OCI-LY1 (cell line): ENCODE measurements around the gene KLK14.

Experiments used
- H2AFZ ChIP-seq: fragments of 200-600 bp; sonication (generic), shearing (Covaris generic); 2 replicates; pipeline ENCODE4 v1.6.0; 2014; ENCODE audit warnings: antibody characterized with exemption, mild to moderate bottlenecking, low read length
- H3F3A ChIP-seq: fragments of 200-600 bp; sonication (generic), shearing (Covaris generic); 2 replicates; pipeline ENCODE4 v1.6.0; 2014; ENCODE audit warnings: mild to moderate bottlenecking, antibody characterized with exemption, low read length, moderate library complexity; ENCODE audit not compliant: insufficient read depth
- H3K27ac ChIP-seq: fragments of 200-600 bp; sonication (generic); 2 replicates; pipeline ENCODE4 v1.5.1; 2014; ENCODE audit warnings: low read length, mixed run types, mild to moderate bottlenecking, low read depth; ENCODE audit not compliant: poor library complexity, severe bottlenecking
- H3K27me3 ChIP-seq: fragments of 200-600 bp; sonication (generic); 2 replicates; pipeline ENCODE4 v1.6.0; 2014; ENCODE audit warnings: antibody characterized with exemption, mild to moderate bottlenecking, low read length, moderate library complexity; ENCODE audit not compliant: insufficient read depth
- H3K36me3 ChIP-seq: fragments of 200-600 bp; sonication (generic); 2 replicates; pipeline ENCODE4 v1.6.1; 2014; ENCODE audit warnings: mild to moderate bottlenecking, antibody characterized with exemption, low read length, moderate library complexity, mixed read lengths; ENCODE audit not compliant: insufficient read depth
- H3K4me1 ChIP-seq: fragments of 200-600 bp; sonication (generic); 2 replicates; pipeline ENCODE4 v1.5.1; 2014; ENCODE audit warnings: mild to moderate bottlenecking, low read length, moderate library complexity; ENCODE audit not compliant: insufficient read depth, severe bottlenecking
- H3K4me2 ChIP-seq: fragments of 200-600 bp; sonication (generic), shearing (Covaris generic); 2 replicates; pipeline ENCODE4 v1.6.1; 2014; ENCODE audit warnings: low read length
- H3K4me3 ChIP-seq: fragments of 200-600 bp; sonication (generic); 2 replicates; pipeline ENCODE4 v1.5.1; 2014; ENCODE audit warnings: low read length, low read depth, mild to moderate bottlenecking, mixed read lengths; ENCODE audit not compliant: poor library complexity, severe bottlenecking
- H3K79me2 ChIP-seq: fragments of 200-600 bp; shearing (Covaris generic); 2 replicates; pipeline ENCODE4 v1.6.1; 2016; ENCODE audit warnings: mixed run types, low read length, mixed read lengths; ENCODE audit not compliant: insufficient read depth
- H3K9ac ChIP-seq: fragments of 200-600 bp; sonication (generic), shearing (Covaris generic); 2 replicates; pipeline ENCODE4 v1.6.1; 2014; ENCODE audit warnings: mild to moderate bottlenecking, low read length, mixed read lengths
- H3K9me2 ChIP-seq: fragments of 200-600 bp; sonication (generic), shearing (Covaris generic); 2 replicates; pipeline ENCODE4 v1.6.1; 2014; ENCODE audit warnings: low read depth, mild to moderate bottlenecking, low read length, mixed read lengths
- H3K9me3 ChIP-seq: fragments of 200-600 bp; shearing (Covaris generic); 2 replicates; pipeline ENCODE4 v1.6.1; 2014; ENCODE audit warnings: low read length, mixed read lengths
- H4K20me1 ChIP-seq: fragments of 200-600 bp; sonication (generic), shearing (Covaris generic); 2 replicates; pipeline ENCODE4 v1.6.0; 2016; ENCODE audit warnings: mild to moderate bottlenecking, low read length; ENCODE audit not compliant: insufficient read depth
- EZH2 ChIP-seq: fragments of 200-600 bp; sonication (generic), shearing (Covaris generic); IDR thresholded peaks from 2 replicates; pipeline ENCODE4 v1.8.0; 2017; ENCODE audit warnings: borderline replicate concordance, mixed run types, mild to moderate bottlenecking, antibody characterized with exemption, low read length, moderate library complexity, mixed read lengths
- TF ChIP-seq, protein P1 (sequence below): fragments of 200-600 bp; sonication (generic), shearing (Covaris generic); IDR thresholded peaks from 2 replicates; pipeline ENCODE4 v1.5.1; 2017; ENCODE audit warnings: mild to moderate bottlenecking, antibody characterized with exemption, low read length, moderate library complexity, mixed read lengths

Gene KLK14, protein sequence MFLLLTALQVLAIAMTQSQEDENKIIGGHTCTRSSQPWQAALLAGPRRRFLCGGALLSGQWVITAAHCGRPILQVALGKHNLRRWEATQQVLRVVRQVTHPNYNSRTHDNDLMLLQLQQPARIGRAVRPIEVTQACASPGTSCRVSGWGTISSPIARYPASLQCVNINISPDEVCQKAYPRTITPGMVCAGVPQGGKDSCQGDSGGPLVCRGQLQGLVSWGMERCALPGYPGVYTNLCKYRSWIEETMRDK

DNA sequence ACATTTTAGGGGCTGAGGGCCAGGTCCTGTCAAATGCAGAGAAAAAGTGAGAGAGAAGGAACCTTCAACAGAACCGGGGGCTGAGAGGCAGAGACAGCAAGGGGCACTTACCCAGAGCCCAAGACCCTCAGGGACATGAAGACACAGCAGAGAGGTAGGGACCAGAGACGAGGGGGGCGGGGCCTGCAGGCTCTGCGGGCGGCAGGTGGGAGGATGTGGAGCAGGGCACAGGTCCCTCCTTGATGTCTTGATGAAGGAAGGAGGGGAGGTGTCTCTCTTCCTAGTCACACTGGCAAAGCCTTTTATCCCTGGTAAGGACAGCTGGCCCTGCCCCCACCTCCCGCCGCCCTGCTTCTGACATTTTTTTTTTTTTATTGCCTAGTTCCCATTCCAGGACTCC lies at the start of gene KLK14:
Gene KLK14, minus strand, starts transcription at position 277 of the 400 bp plus-strand sequence. Its CDS starts 273 bp downstream, at position 4.
- Histone ChIP-seq H3K9ac (no peak within 1 kb of the TSS), H3K9me2 (no peaks in the 10 kb centered on the region), H2AFZ (no peak within 1 kb of the TSS), H3F3A (no peaks in the 10 kb centered on the region), H3K79me2 (no peaks in the 10 kb centered on the region), H3K36me3 (no peaks in the 10 kb centered on the region), H4K20me1 (no peaks in the 10 kb centered on the region), H3K27ac (no peak within 1 kb of the TSS), H3K4me3 (no peak within 1 kb of the TSS), H3K9me3 (no peaks in the 10 kb centered on the region), H3K4me2 (no peak within 1 kb of the TSS), H3K27me3 (no peaks in the 10 kb centered on the region), H3K4me1 (no peaks in the 10 kb centered on the region)
- TF ChIP-seq, protein P1, sequence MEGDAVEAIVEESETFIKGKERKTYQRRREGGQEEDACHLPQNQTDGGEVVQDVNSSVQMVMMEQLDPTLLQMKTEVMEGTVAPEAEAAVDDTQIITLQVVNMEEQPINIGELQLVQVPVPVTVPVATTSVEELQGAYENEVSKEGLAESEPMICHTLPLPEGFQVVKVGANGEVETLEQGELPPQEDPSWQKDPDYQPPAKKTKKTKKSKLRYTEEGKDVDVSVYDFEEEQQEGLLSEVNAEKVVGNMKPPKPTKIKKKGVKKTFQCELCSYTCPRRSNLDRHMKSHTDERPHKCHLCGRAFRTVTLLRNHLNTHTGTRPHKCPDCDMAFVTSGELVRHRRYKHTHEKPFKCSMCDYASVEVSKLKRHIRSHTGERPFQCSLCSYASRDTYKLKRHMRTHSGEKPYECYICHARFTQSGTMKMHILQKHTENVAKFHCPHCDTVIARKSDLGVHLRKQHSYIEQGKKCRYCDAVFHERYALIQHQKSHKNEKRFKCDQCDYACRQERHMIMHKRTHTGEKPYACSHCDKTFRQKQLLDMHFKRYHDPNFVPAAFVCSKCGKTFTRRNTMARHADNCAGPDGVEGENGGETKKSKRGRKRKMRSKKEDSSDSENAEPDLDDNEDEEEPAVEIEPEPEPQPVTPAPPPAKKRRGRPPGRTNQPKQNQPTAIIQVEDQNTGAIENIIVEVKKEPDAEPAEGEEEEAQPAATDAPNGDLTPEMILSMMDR: no peak
- no peak for TF ChIP-seq EZH2

DNA sequence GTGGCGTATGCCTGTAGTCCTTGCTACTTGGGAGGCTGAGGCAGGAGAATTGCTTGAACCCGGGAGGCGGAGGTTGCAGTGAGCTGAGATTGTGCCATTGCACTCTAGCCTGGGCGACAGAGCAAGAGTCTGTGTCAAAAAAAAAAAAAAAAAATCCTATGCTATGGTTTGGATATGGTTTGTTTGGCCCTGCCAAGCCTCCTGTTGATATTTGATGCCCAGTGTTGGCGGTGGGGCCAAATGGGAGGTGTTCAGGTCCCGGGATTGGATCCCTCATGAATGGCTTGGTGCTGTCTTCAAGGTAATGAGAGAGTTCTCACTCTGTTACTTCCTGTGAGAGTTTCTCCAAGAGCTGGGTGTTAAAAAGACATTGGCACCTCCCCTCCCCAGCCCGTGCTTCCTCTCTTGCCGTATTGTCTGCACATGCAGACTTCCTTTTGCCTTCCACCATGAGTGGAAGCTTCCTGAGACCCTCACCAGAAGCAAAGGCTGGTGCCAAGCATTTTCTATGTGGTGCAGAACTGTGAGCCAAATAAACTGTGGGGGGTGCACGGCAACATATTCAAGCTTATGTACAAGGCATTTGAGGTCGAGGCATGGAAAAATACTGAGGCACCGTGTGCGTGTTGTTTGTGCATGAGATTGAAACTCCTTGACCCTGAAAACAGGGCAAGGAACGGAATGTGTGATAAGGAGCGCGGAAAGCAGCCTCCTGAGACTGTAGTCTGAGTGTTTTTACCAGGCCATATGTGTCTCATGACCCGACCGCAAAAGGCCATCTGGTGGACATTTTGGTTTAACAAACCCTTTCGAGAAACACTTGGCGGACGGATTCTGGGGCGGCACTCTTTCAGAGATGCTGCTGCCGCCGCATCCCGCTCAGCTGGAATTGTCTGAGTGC lies 49.3 kb upstream of the KLK14 start:
- H3K4me3 ChIP-seq: no peak overlapping the region
- no peaks in the 10 kb centered on the region for H4K20me1 ChIP-seq
- no peak overlapping the region for H3K4me2 ChIP-seq
- no peak overlapping the region for H3K9ac ChIP-seq
- H2AFZ ChIP-seq: no peak overlapping the region
- H3K9me2 ChIP-seq: no peaks in the 10 kb centered on the region
- TF ChIP-seq, protein P1: no peak
- TF ChIP-seq EZH2: no peak
- no peak overlapping the region for H3K27ac ChIP-seq
- peaks cover 9% of the 10 kb centered on the region; the same call in 1 of the 2 replicates for H3K27me3 ChIP-seq
- H3F3A ChIP-seq: no peaks in the 10 kb centered on the region
- H3K79me2 ChIP-seq: no peaks in the 10 kb centered on the region
- H3K4me1 ChIP-seq: no peaks in the 10 kb centered on the region
- H3K36me3 ChIP-seq: no peaks in the 10 kb centered on the region
- no peaks in the 10 kb centered on the region for H3K9me3 ChIP-seq

DNA sequence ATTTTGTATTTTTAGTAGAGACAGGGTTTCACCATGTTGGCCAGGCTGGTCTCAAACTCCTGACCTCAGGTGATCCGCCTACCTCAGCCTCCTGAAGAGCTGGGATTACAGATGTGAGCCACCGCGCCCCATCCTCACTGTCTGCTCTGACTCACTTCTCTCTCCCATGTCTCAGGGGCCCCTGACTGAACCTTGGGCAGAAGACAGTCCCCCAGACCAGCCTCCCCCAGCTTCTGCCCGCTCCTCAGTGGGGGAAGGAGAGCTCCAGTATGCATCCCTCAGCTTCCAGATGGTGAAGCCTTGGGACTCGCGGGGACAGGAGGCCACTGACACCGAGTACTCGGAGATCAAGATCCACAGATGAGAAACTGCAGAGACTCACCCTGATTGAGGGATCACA lies 47.0 kb upstream of the KLK14 start:
- TF ChIP-seq EZH2: no peak
- TF ChIP-seq, protein P1: no peak
- H2AFZ ChIP-seq: no peak overlapping the region

More for the DNA sequence above, 47.0 kb upstream of the KLK14 start:
- H3K4me2 ChIP-seq: no peak overlapping the region
- no peaks in the 10 kb centered on the region for H3K9me2 ChIP-seq
- no peaks in the 10 kb centered on the region for H3K4me1 ChIP-seq
- no peak overlapping the region for H3K9ac ChIP-seq
- peaks cover under 1% of the 10 kb centered on the region; the same call in 1 of the 2 replicates for H3K27me3 ChIP-seq
- no peak overlapping the region for H3K4me3 ChIP-seq
- no peaks in the 10 kb centered on the region for H3K9me3 ChIP-seq
- H4K20me1 ChIP-seq: no peaks in the 10 kb centered on the region
- H3K27ac ChIP-seq: no peak overlapping the region
- no peaks in the 10 kb centered on the region for H3F3A ChIP-seq
- H3K79me2 ChIP-seq: no peaks in the 10 kb centered on the region
- H3K36me3 ChIP-seq: no peaks in the 10 kb centered on the region
